ENCODE measurements around the gene ELP1.
"Not testable (repeated sequence)": the region's sequence is repeated elsewhere in the genome, so short reads cannot be mapped to it uniquely, and the experiment has no call there.

The ELP1 gene

GRCh38 chr9:108854641-108855528 lies 79.0 kb downstream of the ELP1 start:
- DNase-seq (ENCODE audit: low read depth) = no peak

- no peak for DNase-seq (ENCODE audit: low read depth)
Measured at GRCh38 chr9:108854094-108854493, 79.8 kb downstream of the ELP1 start.

GRCh38 chr9:108852079-108852478 lies 81.8 kb downstream of the ELP1 start:
- no peak for DNase-seq (ENCODE audit: low read depth)

GRCh38 chr9:108851138-108851537 lies 82.8 kb downstream of the ELP1 start:
- DNase-seq (ENCODE audit: low read depth) = no peak

DNA sequence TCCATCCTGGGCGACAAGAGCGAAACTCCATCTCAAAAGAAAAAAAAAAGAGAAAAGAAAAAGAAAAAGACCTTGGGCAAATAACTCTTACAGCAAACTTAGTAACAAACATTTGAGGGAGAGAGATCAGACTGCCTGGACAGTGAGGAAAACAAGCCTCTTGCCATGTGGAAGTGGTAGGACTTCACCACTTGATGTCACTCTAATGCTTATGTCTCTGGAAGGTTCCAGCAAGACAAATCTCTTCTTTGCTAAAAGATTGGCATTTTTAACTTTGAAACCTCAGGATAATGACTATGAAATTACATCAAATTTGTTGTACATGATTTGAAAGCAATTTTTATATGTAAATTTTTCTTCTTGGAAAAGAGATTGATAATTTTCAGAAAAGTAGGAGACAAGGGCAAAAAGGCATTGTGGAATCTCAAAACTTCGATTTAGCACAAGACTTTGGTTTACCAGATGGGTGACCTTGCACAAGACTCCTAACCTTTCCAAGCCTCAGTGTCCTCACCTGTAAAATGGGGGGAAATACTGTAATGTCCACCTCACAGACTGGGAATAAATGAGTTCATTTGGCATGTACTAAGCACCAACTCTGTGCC lies 83.5 kb downstream of the ELP1 start:
- no peak for DNase-seq (ENCODE audit: low read depth)

GRCh38 chr9:108848296-108848695 lies 85.6 kb downstream of the ELP1 start:
- not testable (repeated sequence) for DNase-seq (ENCODE audit: low read depth)

DNA sequence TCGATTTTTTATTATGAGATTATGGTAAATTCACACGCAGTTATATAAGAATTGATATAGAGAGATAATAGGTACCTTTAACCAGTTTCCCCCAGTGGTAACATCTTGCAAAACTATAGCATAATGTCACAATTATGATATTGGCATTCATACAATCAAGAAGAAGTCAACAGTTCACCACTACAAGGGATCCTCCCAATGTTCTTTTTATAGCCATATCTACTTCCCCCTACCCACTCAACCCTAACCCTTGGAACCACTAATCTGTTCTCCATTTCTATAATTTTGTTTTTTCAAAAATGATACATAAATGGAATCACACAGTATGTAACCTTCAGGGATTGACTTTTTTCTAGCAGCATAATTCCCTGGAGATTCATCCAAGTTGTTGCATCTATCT lies 88.0 kb downstream of the ELP1 start:
- DNase-seq (ENCODE audit: low read depth) = no peak

- no peak for DNase-seq (ENCODE audit: low read depth)
Measured at GRCh38 chr9:108845507-108845906, 88.4 kb downstream of the ELP1 start.

- DNase-seq (ENCODE audit: low read depth) = no peak
Measured at GRCh38 chr9:108844856-108845255, 89.1 kb downstream of the ELP1 start.

GRCh38 chr9:108844391-108844790 lies 89.5 kb downstream of the ELP1 start:
- DNase-seq (ENCODE audit: low read depth) = no peak

DNA sequence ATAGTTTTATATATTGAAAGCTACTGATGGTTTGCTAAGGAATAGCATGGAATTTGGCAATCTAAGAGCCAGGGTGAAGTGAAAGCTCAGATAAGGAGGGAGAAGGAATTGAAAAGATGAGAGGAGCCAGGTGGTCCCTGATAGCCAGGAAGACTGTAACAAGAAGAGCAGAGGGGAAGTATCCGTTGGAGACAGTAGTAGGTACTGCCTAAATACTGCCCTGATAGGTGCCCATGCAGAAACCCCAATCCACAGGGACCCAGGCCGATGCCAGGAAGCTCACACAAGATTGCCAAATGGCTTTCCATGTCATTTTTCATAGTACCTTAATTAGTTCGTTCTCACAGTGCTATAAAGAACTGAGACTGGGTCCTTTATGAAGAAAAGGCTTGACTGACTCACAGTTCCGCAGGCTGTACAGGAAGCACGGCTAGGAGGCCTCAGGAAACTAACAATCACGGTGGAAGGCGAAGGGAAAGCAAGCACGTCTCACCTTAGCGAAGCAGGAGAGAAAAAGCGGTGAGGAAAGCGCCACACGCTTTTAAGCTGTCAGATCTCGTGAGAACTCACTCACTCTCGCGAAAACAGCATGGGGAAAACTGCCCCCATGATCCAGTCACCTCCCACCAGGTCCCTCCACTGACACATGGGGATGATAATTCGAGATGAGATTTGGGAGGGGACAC lies 91.2 kb downstream of the ELP1 start:
- no peak for DNase-seq (ENCODE audit: low read depth)

DNA sequence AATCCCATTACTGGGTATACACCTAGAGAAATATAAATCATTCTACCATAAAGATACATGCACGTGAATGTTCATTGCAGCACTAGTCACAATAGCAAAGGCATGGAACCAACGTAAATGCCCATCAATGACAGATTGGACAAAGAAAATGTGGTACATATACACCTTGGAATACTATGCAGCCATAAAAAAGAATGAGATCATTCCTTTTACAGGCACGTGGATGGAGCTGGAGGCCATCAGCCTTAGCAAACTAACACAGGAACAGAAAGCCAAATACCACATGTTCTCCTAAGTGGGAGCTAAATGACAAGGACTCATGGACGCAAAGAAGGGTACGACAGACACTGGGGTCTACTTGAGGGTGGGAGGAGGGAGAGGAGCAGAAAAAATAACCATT lies 94.4 kb downstream of the ELP1 start:
- DNase-seq (ENCODE audit: low read depth) = not testable (repeated sequence)

DNA sequence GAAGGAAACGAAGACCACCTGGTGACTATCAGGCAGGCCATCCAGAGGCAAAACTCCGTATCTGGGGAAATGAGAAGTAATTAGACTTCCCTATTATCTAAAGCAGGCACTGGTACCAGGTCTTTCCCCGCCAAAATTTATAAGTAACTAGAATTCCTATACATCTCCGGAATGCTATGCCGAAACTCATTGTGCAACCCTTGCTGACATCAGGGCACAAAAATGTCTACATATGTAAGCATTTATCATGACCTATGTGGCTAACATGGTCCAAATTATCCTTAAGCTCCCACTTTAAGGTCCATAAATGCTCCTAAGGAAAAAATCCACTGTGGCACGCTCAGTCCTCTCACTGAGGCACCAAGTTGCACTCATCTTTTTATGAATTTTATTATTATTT lies 95.9 kb downstream of the ELP1 start:
- no peak for DNase-seq (ENCODE audit: low read depth)

DNA sequence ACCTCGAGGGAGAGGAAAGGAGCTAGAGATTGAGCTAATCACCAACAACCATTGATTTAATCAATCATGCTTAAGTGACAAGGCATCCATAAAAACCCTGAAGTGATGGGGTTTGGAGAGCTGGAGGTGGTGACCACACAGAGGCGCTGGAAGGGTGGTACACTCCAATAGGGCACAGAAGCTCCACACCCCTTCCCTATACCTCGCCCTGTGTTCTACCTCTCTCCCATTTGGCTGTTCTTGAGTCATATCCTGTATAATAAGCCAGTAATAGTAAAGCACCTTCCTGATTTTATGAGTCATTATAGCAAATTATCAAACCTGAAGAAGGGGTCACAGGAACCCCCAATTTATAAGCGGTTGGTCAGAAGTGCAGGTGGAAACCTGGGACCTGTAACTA lies 96.4 kb downstream of the ELP1 start:
- DNase-seq (ENCODE audit: low read depth) = no peak

- DNase-seq (ENCODE audit: low read depth) = no peak
Measured at GRCh38 chr9:108836781-108837180, 97.1 kb downstream of the ELP1 start.

DNA sequence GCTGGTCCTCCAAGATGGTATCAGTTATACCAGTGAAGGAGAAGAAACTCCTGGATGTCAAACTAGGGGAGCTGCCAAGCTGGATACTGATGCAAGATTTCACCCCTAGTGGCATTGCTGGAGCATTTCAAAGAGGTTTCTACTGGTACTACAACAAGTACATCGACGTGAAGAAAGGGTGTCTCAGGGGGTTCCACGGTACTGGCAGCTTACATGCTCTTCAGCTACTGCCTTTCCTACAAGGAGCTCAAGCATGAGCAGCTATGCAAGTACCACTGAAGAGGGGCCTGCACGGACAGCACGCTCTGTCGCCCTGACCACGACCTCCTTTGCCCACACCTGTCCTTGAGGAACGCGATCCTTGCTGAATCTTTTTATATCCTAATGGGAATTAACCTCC lies 97.6 kb downstream of the ELP1 start:
- no peak for DNase-seq (ENCODE audit: low read depth)

DNA sequence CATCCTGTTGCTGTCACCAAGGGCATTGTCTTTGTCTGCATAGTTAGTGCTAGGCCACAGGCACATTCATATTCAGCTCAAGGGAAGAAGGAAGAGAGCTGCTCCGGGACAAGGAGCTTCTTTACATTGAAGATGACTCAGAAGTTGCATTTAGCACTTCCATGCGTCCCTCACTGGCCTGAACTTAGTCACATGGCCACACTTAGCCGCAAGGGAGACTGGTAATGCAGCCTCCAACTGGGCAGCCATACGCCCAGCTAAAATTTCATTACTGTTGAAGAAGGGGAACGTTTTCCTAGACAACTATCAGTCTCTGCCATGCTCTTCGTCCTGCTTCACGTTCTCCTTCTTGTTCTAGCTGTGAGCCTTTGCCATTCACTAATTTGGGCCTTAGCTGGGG lies 98.1 kb downstream of the ELP1 start:
- no peak for DNase-seq (ENCODE audit: low read depth)

- no peak for DNase-seq (ENCODE audit: low read depth)
Measured at GRCh38 chr9:108834959-108835665, 98.8 kb downstream of the ELP1 start.

DNA sequence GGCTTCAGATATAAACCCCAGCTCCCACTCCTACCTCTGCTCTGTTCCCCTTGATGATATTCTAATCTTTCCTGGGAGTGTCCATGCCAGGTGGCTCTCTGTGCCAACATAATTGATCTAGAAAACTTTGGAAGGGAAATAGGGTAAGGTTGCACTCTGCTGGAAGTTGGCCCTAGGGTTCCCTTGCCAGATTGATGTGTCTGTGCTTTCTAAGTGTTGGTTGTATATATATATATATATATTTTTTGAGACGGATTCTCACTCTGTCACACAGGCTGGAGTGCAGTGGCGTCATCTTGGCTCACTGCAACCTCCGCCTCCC lies 101.8 kb downstream of the ELP1 start:
- DNase-seq (ENCODE audit: low read depth) = no peak

- DNase-seq (ENCODE audit: low read depth) = no peak
Measured at GRCh38 chr9:108831496-108832178, 102.3 kb downstream of the ELP1 start.

- DNase-seq (ENCODE audit: low read depth) = no peak
Measured at GRCh38 chr9:108830272-108830671, 103.7 kb downstream of the ELP1 start.

- no peak for DNase-seq (ENCODE audit: low read depth)
Measured at GRCh38 chr9:108823829-108824228, 110.1 kb downstream of the ELP1 start.
